ENCODE results near the gene AIG1. TPM values are rescaled to one million over a fixed set of nuclear protein-coding genes. Genes with fewer than 3 reads are reported as not detected.

The AIG1 gene
- total RNA-seq, 2 experiments from 2014 or later: 16.1 to 20.0 TPM

GRCh38 chr6:143064951-143065683, 4.4 kb downstream of the AIG1 start:
- no peak overlapping the region for H3K27ac Mint-ChIP-seq
- ChIA-PET POLR2A (no interaction called here), CTCF (interaction anchor here (0.7 to 1.3 kb wide), 3 partner anchors 13 to 606 kb away, joined by 3 read pairs; no protein-coding TSS in a partner anchor)
- intact Hi-C loops (cut with micrococcal nuclease): no loop called here
- H3K9me3 Mint-ChIP-seq: no peaks in the 10 kb centered on the region
- DNase-seq (no peak), ATAC-seq (no peak)
- H3K27me3 Mint-ChIP-seq: no peaks in the 10 kb centered on the region
- no peak overlapping the region for H3K4me3 Mint-ChIP-seq
- H3K4me1 Mint-ChIP-seq (ENCODE audit: low read depth): peaks cover 17% of the 10 kb centered on the region
- TF ChIP-seq, protein P1, sequence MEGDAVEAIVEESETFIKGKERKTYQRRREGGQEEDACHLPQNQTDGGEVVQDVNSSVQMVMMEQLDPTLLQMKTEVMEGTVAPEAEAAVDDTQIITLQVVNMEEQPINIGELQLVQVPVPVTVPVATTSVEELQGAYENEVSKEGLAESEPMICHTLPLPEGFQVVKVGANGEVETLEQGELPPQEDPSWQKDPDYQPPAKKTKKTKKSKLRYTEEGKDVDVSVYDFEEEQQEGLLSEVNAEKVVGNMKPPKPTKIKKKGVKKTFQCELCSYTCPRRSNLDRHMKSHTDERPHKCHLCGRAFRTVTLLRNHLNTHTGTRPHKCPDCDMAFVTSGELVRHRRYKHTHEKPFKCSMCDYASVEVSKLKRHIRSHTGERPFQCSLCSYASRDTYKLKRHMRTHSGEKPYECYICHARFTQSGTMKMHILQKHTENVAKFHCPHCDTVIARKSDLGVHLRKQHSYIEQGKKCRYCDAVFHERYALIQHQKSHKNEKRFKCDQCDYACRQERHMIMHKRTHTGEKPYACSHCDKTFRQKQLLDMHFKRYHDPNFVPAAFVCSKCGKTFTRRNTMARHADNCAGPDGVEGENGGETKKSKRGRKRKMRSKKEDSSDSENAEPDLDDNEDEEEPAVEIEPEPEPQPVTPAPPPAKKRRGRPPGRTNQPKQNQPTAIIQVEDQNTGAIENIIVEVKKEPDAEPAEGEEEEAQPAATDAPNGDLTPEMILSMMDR (IDR thresholded peaks at IDR 0.05): no peak
- no peaks in the 10 kb centered on the region for H3K36me3 Mint-ChIP-seq (ENCODE audit: low read depth)

DNA sequence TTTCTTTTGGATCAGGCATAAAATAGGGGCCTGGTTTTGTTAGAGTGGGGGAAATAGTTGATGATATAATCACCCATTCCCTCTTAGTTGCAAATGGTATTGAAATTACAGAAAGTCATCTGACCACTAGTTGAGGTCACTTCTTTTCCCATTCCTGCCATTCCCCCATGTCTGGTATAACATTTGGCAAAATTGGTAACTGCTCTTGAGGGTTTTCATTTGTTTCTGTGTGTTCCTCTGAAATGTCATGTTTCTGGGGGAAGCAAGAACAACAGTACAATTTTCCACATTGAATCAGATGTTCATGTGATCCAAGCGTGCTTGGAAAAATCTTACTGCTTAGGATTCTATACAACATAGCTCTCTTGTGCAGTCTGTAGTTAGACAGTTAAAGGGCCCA, 7.3 kb downstream of the AIG1 start:
- POLR2A ChIA-PET: no interaction called here
- intact Hi-C loops (cut with micrococcal nuclease): no loop called here
- H3K4me3 Mint-ChIP-seq: no peak overlapping the region
- H3K9me3 Mint-ChIP-seq: peaks cover 3% of the 10 kb centered on the region
- no peaks in the 10 kb centered on the region for H3K36me3 Mint-ChIP-seq (ENCODE audit: low read depth)
- CTCF ChIA-PET: no interaction called here
- no peak overlapping the region for H3K27ac Mint-ChIP-seq
- H3K27me3 Mint-ChIP-seq: no peaks in the 10 kb centered on the region
- no peaks in the 10 kb centered on the region for H3K4me1 Mint-ChIP-seq (ENCODE audit: low read depth)
- TF ChIP-seq, protein P1 (IDR thresholded peaks at IDR 0.05): no peak
- DNase-seq (no peak), ATAC-seq (no peak)

GRCh38 chr6:143074101-143074500, 13.4 kb downstream of the AIG1 start:
- Mint-ChIP-seq H3K4me1 (ENCODE audit: low read depth) (peaks cover 12% of the 10 kb centered on the region), H3K36me3 (ENCODE audit: low read depth) (peaks cover 4% of the 10 kb centered on the region), H3K27me3 (no peaks in the 10 kb centered on the region), H3K4me3 (no peak overlapping the region), H3K9me3 (peaks cover 6% of the 10 kb centered on the region), H3K27ac (no peak overlapping the region)
- intact Hi-C loops (cut with micrococcal nuclease): no loop called here
- ATAC-seq (no peak), DNase-seq (no peak)
- CTCF ChIA-PET: interaction anchor here (0.9 kb wide), 1 partner anchor 21 kb away, joined by 3 read pairs; no protein-coding TSS in a partner anchor
- TF ChIP-seq, protein P1 (IDR thresholded peaks at IDR 0.05): peak; percentile 20
- POLR2A ChIA-PET: no interaction called here

GRCh38 chr6:143074670-143075318, 14.1 kb downstream of the AIG1 start:
- ChIA-PET POLR2A (no interaction called here), CTCF (interaction anchor here (0.9 kb wide), 1 partner anchor 21 kb away, joined by 3 read pairs; no protein-coding TSS in a partner anchor)
- ATAC-seq (no peak), DNase-seq (no peak)
- intact Hi-C loops (cut with micrococcal nuclease): no loop called here
- no peak overlapping the region for H3K4me3 Mint-ChIP-seq
- H3K36me3 Mint-ChIP-seq (ENCODE audit: low read depth): peaks cover 4% of the 10 kb centered on the region
- peaks cover 9% of the 10 kb centered on the region for H3K9me3 Mint-ChIP-seq
- no peaks in the 10 kb centered on the region for H3K27me3 Mint-ChIP-seq
- no peak overlapping the region for H3K27ac Mint-ChIP-seq
- TF ChIP-seq, protein P1 (IDR thresholded peaks at IDR 0.05): no peak
- H3K4me1 Mint-ChIP-seq (ENCODE audit: low read depth): peaks cover 12% of the 10 kb centered on the region

All from activated CD8-positive, alpha-beta T cell treated with anti-CD3 and anti-CD28 coated beads for 36 hours (primary cell).